H9 (cell line): ENCODE measurements around the gene LRRN3. TPM values are rescaled to one million over a fixed set of nuclear protein-coding genes. Genes with fewer than 3 reads are reported as not detected.

ENCODE experiments used
- DNase-seq: peaks from one replicate; pipeline ENCODE4 v3.0.0-alpha.2; 2017
- H2AFZ ChIP-seq: one replicate; pipeline ENCODE4 v1.6.1; 2013; ENCODE audit warnings: mild to moderate bottlenecking, low read length, control low read depth, moderate library complexity
- H2AK5ac ChIP-seq: 2 replicates; pipeline ENCODE4 v1.6.1; 2013; ENCODE audit warnings: low read length, control low read depth, mixed read lengths; ENCODE audit not compliant: insufficient read length
- H2BK120ac ChIP-seq: one replicate; pipeline ENCODE4 v1.6.1; 2013; ENCODE audit warnings: low read depth, mild to moderate bottlenecking, low read length, control low read depth, inconsistent platforms; ENCODE audit not compliant: poor library complexity, severe bottlenecking
- H2BK12ac ChIP-seq: 2 replicates; pipeline ENCODE4 v1.6.1; 2013; ENCODE audit warnings: low read length, control low read depth, mixed read lengths, low read depth; ENCODE audit not compliant: insufficient read length
- H2BK15ac ChIP-seq: 2 replicates; pipeline ENCODE4 v1.6.1; 2013; ENCODE audit warnings: low read depth, low read length, control low read depth
- H2BK20ac ChIP-seq: one replicate; pipeline ENCODE4 v1.6.1; 2013; ENCODE audit warnings: low read depth, mild to moderate bottlenecking, low read length, control low read depth, inconsistent platforms; ENCODE audit not compliant: poor library complexity, severe bottlenecking
- H2BK5ac ChIP-seq: 2 replicates; pipeline ENCODE4 v1.6.1; 2013; ENCODE audit warnings: low read length, control low read depth, mixed read lengths; ENCODE audit not compliant: insufficient read length
- H3K14ac ChIP-seq: 2 replicates; pipeline ENCODE4 v1.6.1; 2013; ENCODE audit warnings: low read length, control low read depth; ENCODE audit not compliant: insufficient read depth
- H3K18ac ChIP-seq: 2 replicates; pipeline ENCODE4 v1.6.1; 2013; ENCODE audit warnings: low read depth, mild to moderate bottlenecking, mixed read lengths, low read length, control low read depth; ENCODE audit not compliant: insufficient read length
- H3K23ac ChIP-seq: 2 replicates; pipeline ENCODE4 v1.6.1; 2013; ENCODE audit warnings: low read length, control low read depth, mixed read lengths, low read depth; ENCODE audit not compliant: insufficient read length
- H3K23me2 ChIP-seq: 2 replicates; pipeline ENCODE4 v1.6.1; 2013; ENCODE audit warnings: low read depth, mild to moderate bottlenecking, mixed read lengths, low read length, control low read depth; ENCODE audit not compliant: insufficient read length, poor library complexity, severe bottlenecking
- H3K27ac ChIP-seq: 2 replicates; pipeline ENCODE4 v1.5.1; 2013; ENCODE audit warnings: low read length, control low read depth, mixed read lengths, low read depth; ENCODE audit not compliant: insufficient read length
- H3K27me3 ChIP-seq: 2 replicates; pipeline ENCODE4 v1.6.1; 2013; ENCODE audit warnings: low read length, control low read depth, inconsistent platforms; ENCODE audit not compliant: insufficient read depth
- H3K4ac ChIP-seq: 2 replicates; pipeline ENCODE4 v1.6.1; 2013; ENCODE audit warnings: low read depth, mild to moderate bottlenecking, control low read depth, inconsistent platforms, low read length, moderate library complexity
- H3K4me1 ChIP-seq: 2 replicates; pipeline ENCODE4 v1.6.1; 2013; ENCODE audit warnings: low read length, control low read depth, inconsistent platforms; ENCODE audit not compliant: insufficient read depth
- H3K4me2 ChIP-seq: 2 replicates; pipeline ENCODE4 v1.6.1; 2013; ENCODE audit warnings: low read length, control low read depth, mixed read lengths; ENCODE audit not compliant: insufficient read length, insufficient read depth
- H3K56ac ChIP-seq: 2 replicates; pipeline ENCODE4 v1.6.1; 2013; ENCODE audit warnings: low read depth, mild to moderate bottlenecking, mixed read lengths, low read length, control low read depth; ENCODE audit not compliant: insufficient read length
- H3K79me1 ChIP-seq: 2 replicates; pipeline ENCODE4 v1.6.1; 2013; ENCODE audit warnings: low read depth, mild to moderate bottlenecking, moderate library complexity, low read length, control low read depth, inconsistent platforms; ENCODE audit not compliant: insufficient read depth, poor library complexity, severe bottlenecking
- H3K79me2 ChIP-seq: 2 replicates; pipeline ENCODE4 v1.6.1; 2013; ENCODE audit warnings: low read length, control low read depth, inconsistent platforms; ENCODE audit not compliant: insufficient read depth
- H3K9ac ChIP-seq: 2 replicates; pipeline ENCODE4 v1.6.1; 2013; ENCODE audit warnings: low read length, control low read depth, mixed read lengths; ENCODE audit not compliant: insufficient read length; ENCODE audit errors: extremely low read depth
- H3K9me3 ChIP-seq: one replicate; pipeline ENCODE4 v1.6.1; 2013; ENCODE audit warnings: low read depth, low read length, inconsistent platforms; ENCODE audit not compliant: control insufficient read depth
- H3T11ph ChIP-seq: one replicate; pipeline ENCODE4 v1.6.1; 2013; ENCODE audit warnings: mild to moderate bottlenecking, low read length, control low read depth, inconsistent platforms
- H4K20me1 ChIP-seq: one replicate; pipeline ENCODE4 v1.6.1; 2013; ENCODE audit not compliant: control insufficient read depth, insufficient read length, insufficient read depth
- H4K5ac ChIP-seq: 2 replicates; pipeline ENCODE4 v1.6.1; 2013; ENCODE audit warnings: low read depth, mild to moderate bottlenecking, mixed read lengths, low read length, control low read depth; ENCODE audit not compliant: insufficient read length
- H4K8ac ChIP-seq: replicated peaks from 2 replicates; pipeline ENCODE4 v1.6.1; 2013; ENCODE audit warnings: low read length, control low read depth, mixed read lengths, low read depth; ENCODE audit not compliant: insufficient read length
- H4K91ac ChIP-seq: 2 replicates; pipeline ENCODE4 v1.6.1; 2013; ENCODE audit warnings: low read depth, mild to moderate bottlenecking, moderate library complexity, mixed read lengths, low read length, control low read depth; ENCODE audit not compliant: insufficient read length
- H3K27ac Mint-ChIP-seq, 3 experiments: 2 replicates in 2 of 3; 3 replicates in 1 of 3; pipeline ENCODE4 v1.8.0; 2020 to 2021; ENCODE audit warnings: mixed read lengths in 3 of 3, mild to moderate bottlenecking in 1 of 3, moderate library complexity in 1 of 3
- H3K27me3 Mint-ChIP-seq: 2 replicates; pipeline ENCODE4 v1.8.0; 2021; ENCODE audit warnings: low read depth, mild to moderate bottlenecking, moderate library complexity, mixed read lengths
- H3K36me3 Mint-ChIP-seq, 3 experiments: 2 replicates in 2 of 3; 3 replicates in 1 of 3; pipeline ENCODE4 v1.8.0; 2020 to 2021; ENCODE audit warnings: low read depth in 3 of 3, mixed read lengths in 3 of 3; ENCODE audit not compliant: insufficient read depth in 1 of 3
- H3K4me1 Mint-ChIP-seq, 2 experiments: 2 replicates each; pipeline ENCODE4 v1.8.0; 2020; ENCODE audit warnings: mixed read lengths in 2 of 2
- H3K4me3 Mint-ChIP-seq, 2 experiments: 2 replicates in 1 of 2; 3 replicates in 1 of 2; pipeline ENCODE4 v1.8.0; 2020 to 2021; ENCODE audit warnings: mild to moderate bottlenecking in 2 of 2, mixed read lengths in 2 of 2, moderate library complexity in 1 of 2
- H3K9me3 Mint-ChIP-seq, 2 experiments: 2 replicates in 1 of 2; 3 replicates in 1 of 2; pipeline ENCODE4 v1.8.0; 2020; ENCODE audit warnings: mild to moderate bottlenecking in 2 of 2, mixed read lengths in 2 of 2, moderate library complexity in 1 of 2
- WGBS: extraction: QIAGEN DNeasy Blood & Tissue Kit; methylation state at CpG from one replicate; pipeline ENCODE4 v1.1.7; 2013; ENCODE audit warnings: missing lambda C conversion rate, low lambda C conversion rate, mixed read lengths; ENCODE audit not compliant: insufficient read length; ENCODE audit errors: extremely low coverage; 5-methylcytosine and 5-hydroxymethylcytosine counted together
- total RNA-seq: library from RNA; stranded (reverse); gene quantifications from 2 replicates; pipeline ENCODE4 v1.2.1, GENCODE V29; 2021
- TF ChIP-seq, protein P1 (sequence below): fragments of 200-600 bp; sonication (generic); conservative IDR thresholded peaks from 3 replicates; pipeline ENCODE4 v1.8.0; 2021; ENCODE audit warnings: antibody characterized with exemption, mild to moderate bottlenecking

Gene LRRN3
- total RNA-seq, 1 experiment from 2014 or later: 0.77 TPM

DNA sequence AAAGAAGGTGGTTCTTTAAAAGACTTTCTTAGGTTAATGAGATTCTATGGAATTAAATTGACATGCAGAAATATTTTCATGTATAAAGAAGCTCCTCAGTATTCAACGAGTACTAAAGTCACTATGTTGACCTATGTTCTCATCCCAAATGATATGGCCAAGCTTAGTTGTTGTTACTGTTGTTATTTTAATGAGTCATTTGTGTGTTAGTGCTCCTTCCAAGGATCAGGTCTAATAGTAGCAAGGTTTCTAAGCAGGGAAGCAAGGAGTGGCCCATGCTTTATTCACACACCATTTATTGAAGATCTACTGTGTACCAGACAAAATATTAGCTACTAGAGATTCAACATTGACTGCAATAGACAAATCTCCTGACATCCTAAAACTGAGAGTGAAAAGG lies 41.9 kb downstream of the LRRN3 start:
- H3K18ac ChIP-seq: no peak overlapping the region
- Mint-ChIP-seq H3K4me3 (no peak overlapping the region), H3K4me1 (peaks cover 9 to 10% of the 10 kb centered on the region in 2 experiments), H3K27ac (no peak overlapping the region; a peak in 2 of 7 replicates), H3K36me3 (no peaks in the 10 kb centered on the region), H3K27me3 (no peaks in the 10 kb centered on the region), H3K9me3 (no peaks in the 10 kb centered on the region)
- no peak overlapping the region for H3K27ac ChIP-seq
- no peak overlapping the region for H4K8ac ChIP-seq
- H3K56ac ChIP-seq: no peak overlapping the region
- no peak overlapping the region for H2BK120ac ChIP-seq
- no peak overlapping the region for H3K9ac ChIP-seq
- TF ChIP-seq, protein P1, sequence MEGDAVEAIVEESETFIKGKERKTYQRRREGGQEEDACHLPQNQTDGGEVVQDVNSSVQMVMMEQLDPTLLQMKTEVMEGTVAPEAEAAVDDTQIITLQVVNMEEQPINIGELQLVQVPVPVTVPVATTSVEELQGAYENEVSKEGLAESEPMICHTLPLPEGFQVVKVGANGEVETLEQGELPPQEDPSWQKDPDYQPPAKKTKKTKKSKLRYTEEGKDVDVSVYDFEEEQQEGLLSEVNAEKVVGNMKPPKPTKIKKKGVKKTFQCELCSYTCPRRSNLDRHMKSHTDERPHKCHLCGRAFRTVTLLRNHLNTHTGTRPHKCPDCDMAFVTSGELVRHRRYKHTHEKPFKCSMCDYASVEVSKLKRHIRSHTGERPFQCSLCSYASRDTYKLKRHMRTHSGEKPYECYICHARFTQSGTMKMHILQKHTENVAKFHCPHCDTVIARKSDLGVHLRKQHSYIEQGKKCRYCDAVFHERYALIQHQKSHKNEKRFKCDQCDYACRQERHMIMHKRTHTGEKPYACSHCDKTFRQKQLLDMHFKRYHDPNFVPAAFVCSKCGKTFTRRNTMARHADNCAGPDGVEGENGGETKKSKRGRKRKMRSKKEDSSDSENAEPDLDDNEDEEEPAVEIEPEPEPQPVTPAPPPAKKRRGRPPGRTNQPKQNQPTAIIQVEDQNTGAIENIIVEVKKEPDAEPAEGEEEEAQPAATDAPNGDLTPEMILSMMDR: no peak
- WGBS: no CpG with 5 or more reads among the region's 1 CpG
- H3T11ph ChIP-seq: no peak overlapping the region
- no peak overlapping the region for H2BK5ac ChIP-seq
- DNase-seq: no peak
- H3K79me1 ChIP-seq: no peaks in the 10 kb centered on the region
- H3K4me2 ChIP-seq: no peak overlapping the region
- no peak overlapping the region for H2AK5ac ChIP-seq
- no peak overlapping the region for H2BK15ac ChIP-seq
- H3K4ac ChIP-seq: no peak overlapping the region
- H2AFZ ChIP-seq: no peak overlapping the region
- no peak overlapping the region for H2BK20ac ChIP-seq
- no peaks in the 10 kb centered on the region for H3K9me3 ChIP-seq
- H3K23me2 ChIP-seq: no peaks in the 10 kb centered on the region
- no peaks in the 10 kb centered on the region for H3K79me2 ChIP-seq
- no peaks in the 10 kb centered on the region for H4K20me1 ChIP-seq
- H3K27me3 ChIP-seq: no peaks in the 10 kb centered on the region
- H3K14ac ChIP-seq: no peak overlapping the region
- H4K91ac ChIP-seq: no peak overlapping the region
- H3K4me1 ChIP-seq: no peaks in the 10 kb centered on the region
- no peak overlapping the region for H3K23ac ChIP-seq
- H4K5ac ChIP-seq: no peak overlapping the region
- no peak overlapping the region for H2BK12ac ChIP-seq
